Lung (tissue), 12 donors: Measurements from ENCODE around the gene CAPZB. TPM values are rescaled to one million over a fixed set of nuclear protein-coding genes. Genes with fewer than 3 reads are reported as not detected.

ENCODE experiments used
- ATAC-seq: fragments of 200-7000 bp; cut with Tn5 transposase; one replicate; pipeline ENCODE4 v1.9.1; 2020; ENCODE audit warnings: moderate number of reproducible peaks; ENCODE audit not compliant: insufficient read depth, low FRiP score
- DNase-seq, 3 donors: peaks; one replicate each; pipeline ENCODE4 v3.0.0-alpha.2; 2013 to 2017
- H3K27ac ChIP-seq, 2 donors: one replicate each; pipeline ENCODE4 v1.5.1; 2013; ENCODE audit warnings: mild to moderate bottlenecking in 2 of 2, moderate library complexity in 2 of 2, control low read depth in 1 of 2, inconsistent platforms in 1 of 2, low read depth in 1 of 2, low read length in 1 of 2
- H3K27me3 ChIP-seq, 3 donors: one replicate each; pipeline ENCODE4 v1.5.1; 2013; ENCODE audit warnings: low read length in 2 of 3; ENCODE audit not compliant: control insufficient read depth in 3 of 3, insufficient read depth in 3 of 3
- H3K36me3 ChIP-seq, 4 donors: one replicate each; pipeline ENCODE4 v1.5.1; 2013; ENCODE audit warnings: low read length in 4 of 4, mild to moderate bottlenecking in 1 of 4, moderate library complexity in 1 of 4; ENCODE audit not compliant: control insufficient read depth in 4 of 4, insufficient read depth in 4 of 4
- H3K4me1 ChIP-seq, 5 donors: one replicate each; pipeline ENCODE4 v1.5.1; 2013; ENCODE audit warnings: low read length in 5 of 5, mild to moderate bottlenecking in 2 of 5, moderate library complexity in 1 of 5; ENCODE audit not compliant: control insufficient read depth in 5 of 5, insufficient read depth in 5 of 5
- H3K4me3 ChIP-seq: one replicate; pipeline ENCODE4 v1.5.1; 2013; ENCODE audit warnings: mild to moderate bottlenecking, control low read depth, moderate library complexity
- H3K9ac ChIP-seq, 2 donors: one replicate each; pipeline ENCODE4 v1.5.1; 2013; ENCODE audit warnings: low read length in 2 of 2, control low read depth in 1 of 2; ENCODE audit not compliant: insufficient read depth in 1 of 2
- H3K9me3 ChIP-seq, 4 donors: one replicate each; pipeline ENCODE4 v1.5.1; 2013; ENCODE audit warnings: low read length in 3 of 4, mild to moderate bottlenecking in 1 of 4, moderate library complexity in 1 of 4; ENCODE audit not compliant: control insufficient read depth in 4 of 4, insufficient read depth in 3 of 4
- CTCF ChIP-seq: IDR thresholded peaks from 2 replicates; pipeline ENCODE4 v1.5.1; 2012; ENCODE audit warnings: mild to moderate bottlenecking; ENCODE audit errors: control extremely low read depth, extremely low read depth
- WGBS, 2 donors: extraction: QIAGEN DNeasy Blood & Tissue Kit; methylation state at CpG; one replicate each; pipeline ENCODE4 v1.1.7; 2013; 5-methylcytosine and 5-hydroxymethylcytosine counted together
- polyA plus RNA-seq, 2 donors: library from polyadenylated mRNA; stranded (reverse); fragments of 200-250 nt; gene quantifications; one replicate each; pipeline ENCODE4 v1.2.1, GENCODE V29; 2013
- total RNA-seq, 2 donors: library from RNA; depleted of rRNA in 1 of 2; stranded (reverse); fragments of >200 nt in 1 of 2; gene quantifications; one replicate each; pipeline ENCODE4 v1.2.1, GENCODE V29; 2014 to 2021
- donor health status: control.
- donor health status: control.
- donor health status: Bipolar disorder and iron deficiency.
- donor health status: healthy.
- donor health status: DM: yes; HTN: yes; CAD: no.

Gene CAPZB
- total and polyA plus RNA-seq, 4 donors = 94.7 to 339 (median 278) TPM

- TF ChIP-seq CTCF = no peak
- Histone ChIP-seq H3K9ac (peak overlapping the region in 1 of 2 donors; percentile 71), H3K4me3 (no peak overlapping the region), H3K4me1 (peaks cover 1 to 17% (median 10%) of the 10 kb centered on the region in 5 donors), H3K27ac (peak overlapping the region in 1 of 2 donors; percentile 18), H3K36me3 (no peaks in the 10 kb centered on the region), H3K9me3 (no peaks in the 10 kb centered on the region), H3K27me3 (no peaks in the 10 kb centered on the region)
- 28 to 32% methylated on average over 3 of the region's 3 CpGs for WGBS, 2 donors
- ATAC-seq (no peak), DNase-seq (peak; percentile 75 to 87 (median 84))
These were observed 10.6 kb upstream of the CAPZB start for GRCh38 chr1:19495799-19496526.

GRCh38 chr1:19495000-19495656 is 9.8 kb upstream of the CAPZB start:
- Histone ChIP-seq H3K4me1 (peaks cover 1 to 17% (median 10%) of the 10 kb centered on the region in 5 donors), H3K27me3 (no peaks in the 10 kb centered on the region), H3K4me3 (no peak overlapping the region), H3K9me3 (no peaks in the 10 kb centered on the region), H3K9ac (no peak overlapping the region), H3K36me3 (no peaks in the 10 kb centered on the region), H3K27ac (peak overlapping the region; percentile 21 to 78)
- DNase-seq (peak in 2 of 3 donors; percentile 45 to 62), ATAC-seq (no peak)
- TF ChIP-seq CTCF = no peak
- WGBS, 2 donors = 71 to 73% methylated on average over 11 of the region's 11 CpGs

GRCh38 chr1:19493547-19493946 is 8.2 kb upstream of the CAPZB start:
- H3K36me3 ChIP-seq = no peaks in the 10 kb centered on the region
- 46 to 97% methylated on average over 2 of the region's 2 CpGs for WGBS, 2 donors
- H3K27ac ChIP-seq = no peak overlapping the region
- no peak overlapping the region for H3K9ac ChIP-seq
- peaks cover 1 to 17% (median 10%) of the 10 kb centered on the region in 5 donors for H3K4me1 ChIP-seq
- no peak overlapping the region for H3K4me3 ChIP-seq
- H3K9me3 ChIP-seq = no peaks in the 10 kb centered on the region
- no peaks in the 10 kb centered on the region for H3K27me3 ChIP-seq
- DNase-seq = no peak
- no peak for ATAC-seq
- no peak for TF ChIP-seq CTCF
